ENCODE data around the gene CCNE1. TPM values are rescaled to one million over a fixed set of nuclear protein-coding genes. Genes with fewer than 3 reads are reported as not detected.

CCNE1 gene
- polyA plus RNA-seq, 3 donors: 1.7 TPM; not detected in 2

DNA sequence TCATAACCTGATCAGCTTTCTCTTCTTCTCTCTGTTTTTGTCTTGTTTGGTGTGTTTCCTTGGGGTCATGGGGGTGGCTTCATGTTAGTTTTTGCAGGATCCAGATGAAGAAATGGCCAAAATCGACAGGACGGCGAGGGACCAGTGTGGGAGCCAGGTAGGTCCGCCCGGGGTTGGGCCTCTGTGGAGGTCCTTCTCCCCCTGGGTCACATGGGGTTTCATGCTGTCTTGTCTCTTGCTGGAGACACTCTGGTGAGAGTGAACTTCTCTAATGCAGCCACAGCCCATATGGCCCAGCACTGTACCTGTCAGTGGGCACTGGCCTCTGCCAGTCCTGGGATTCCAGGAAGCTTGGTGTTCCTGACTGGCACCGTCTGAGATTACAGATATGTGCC lies 1.1 kb downstream of the CCNE1 start:
- no peaks in the 10 kb centered on the region for H3K27me3 ChIP-seq (ENCODE audit: control insufficient read depth in 2 of 2, insufficient read depth in 2 of 2, low read length in 2 of 2)
- peak overlapping the region; percentile 32 for H3K9ac ChIP-seq (ENCODE audit: insufficient read depth, low read length, poor library complexity, severe bottlenecking)
- no peaks in the 10 kb centered on the region for H3K36me3 ChIP-seq (replicated peaks in 1 of 2; ENCODE audit: control insufficient read depth in 1 of 2, insufficient read depth in 2 of 2, low read length in 2 of 2)
- Mint-ChIP-seq H3K4me3 (peak overlapping the region; percentile 82 to 84), H3K9me3 (peaks cover 0 to 1% (median 0%) of the 10 kb centered on the region in 7 donors), H3K36me3 (peaks cover 3 to 6% of the 10 kb centered on the region in 2 donors), H3K4me1 (peaks cover 11% of the 10 kb centered on the region), H3K27me3 (ENCODE audit: low read depth in 3 of 3) (peaks cover 3 to 7% (median 4%) of the 10 kb centered on the region in 3 donors), H3K27ac (peak overlapping the region in 4 of 7 donors; percentile 45 to 86 (median 74))
- TF ChIP-seq, protein P1, sequence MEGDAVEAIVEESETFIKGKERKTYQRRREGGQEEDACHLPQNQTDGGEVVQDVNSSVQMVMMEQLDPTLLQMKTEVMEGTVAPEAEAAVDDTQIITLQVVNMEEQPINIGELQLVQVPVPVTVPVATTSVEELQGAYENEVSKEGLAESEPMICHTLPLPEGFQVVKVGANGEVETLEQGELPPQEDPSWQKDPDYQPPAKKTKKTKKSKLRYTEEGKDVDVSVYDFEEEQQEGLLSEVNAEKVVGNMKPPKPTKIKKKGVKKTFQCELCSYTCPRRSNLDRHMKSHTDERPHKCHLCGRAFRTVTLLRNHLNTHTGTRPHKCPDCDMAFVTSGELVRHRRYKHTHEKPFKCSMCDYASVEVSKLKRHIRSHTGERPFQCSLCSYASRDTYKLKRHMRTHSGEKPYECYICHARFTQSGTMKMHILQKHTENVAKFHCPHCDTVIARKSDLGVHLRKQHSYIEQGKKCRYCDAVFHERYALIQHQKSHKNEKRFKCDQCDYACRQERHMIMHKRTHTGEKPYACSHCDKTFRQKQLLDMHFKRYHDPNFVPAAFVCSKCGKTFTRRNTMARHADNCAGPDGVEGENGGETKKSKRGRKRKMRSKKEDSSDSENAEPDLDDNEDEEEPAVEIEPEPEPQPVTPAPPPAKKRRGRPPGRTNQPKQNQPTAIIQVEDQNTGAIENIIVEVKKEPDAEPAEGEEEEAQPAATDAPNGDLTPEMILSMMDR (IDR thresholded peaks at IDR 0.05): no peak
- H3K4me2 ChIP-seq (replicated peaks; ENCODE audit: extremely low read depth, low read length, poor library complexity, severe bottlenecking): peak overlapping the region; percentile 86
- no peaks in the 10 kb centered on the region for H3K9me3 ChIP-seq (replicated peaks in 1 of 2; ENCODE audit: control insufficient read depth in 1 of 2, insufficient read depth in 1 of 2, low read length in 2 of 2)
- H3K79me2 ChIP-seq (ENCODE audit: insufficient read depth, low read length): no peaks in the 10 kb centered on the region
- H2AFZ ChIP-seq (ENCODE audit: insufficient read depth, low read depth, low read length, poor library complexity, severe bottlenecking): peak overlapping the region; percentile 71
- no peak for DNase-seq
- H3K27ac ChIP-seq (ENCODE audit: low read depth in 1 of 2, low read length in 2 of 2): no peak overlapping the region
- H3K4me1 ChIP-seq (ENCODE audit: control insufficient read depth in 1 of 2, insufficient read depth in 2 of 2, low read length in 2 of 2): peaks cover 8 to 16% of the 10 kb centered on the region in 2 donors
- H4K20me1 ChIP-seq (ENCODE audit: insufficient read depth, low read length): no peaks in the 10 kb centered on the region
- WGBS (ENCODE audit: insufficient coverage): 91% methylated on average over 6 of the region's 6 CpGs
- intact Hi-C loops (cut with micrococcal nuclease): loop anchor here (2.0 to 10.0 kb wide), 2 partner anchors 128 to 132 kb away; partner anchors contain the start of gene URI1 (in 1 of the 2)
- peak overlapping the region in 1 of 3 experiments; percentile 71 for H3K4me3 ChIP-seq (replicated peaks in 1 of 3; ENCODE audit: low read depth in 2 of 3, low read length in 3 of 3)

DNA sequence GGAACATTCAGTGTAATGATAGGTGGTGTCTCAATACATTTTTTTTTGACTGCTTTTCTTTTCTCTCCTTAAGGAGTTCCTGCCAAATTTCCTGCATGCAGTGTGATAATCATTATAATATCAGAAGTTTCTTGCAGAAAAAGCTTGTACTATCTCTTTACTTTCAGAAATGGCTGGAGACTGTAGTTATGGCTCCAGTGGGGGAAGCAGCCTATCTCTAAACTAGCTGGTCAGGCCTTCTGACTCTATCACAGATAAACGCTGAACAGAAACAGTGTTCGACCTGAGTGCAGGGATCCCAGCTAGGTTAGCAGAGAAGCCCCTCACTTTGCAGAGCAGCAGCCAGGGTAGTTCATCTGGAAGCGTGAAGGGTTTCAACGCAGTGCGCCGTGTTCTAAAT lies 1.9 kb downstream of the CCNE1 start:
- Histone ChIP-seq H3K36me3 (replicated peaks in 1 of 2; ENCODE audit: control insufficient read depth in 1 of 2, insufficient read depth in 2 of 2, low read length in 2 of 2) (no peaks in the 10 kb centered on the region), H3K4me1 (ENCODE audit: control insufficient read depth in 1 of 2, insufficient read depth in 2 of 2, low read length in 2 of 2) (peaks cover 8 to 16% of the 10 kb centered on the region in 2 donors), H4K20me1 (ENCODE audit: insufficient read depth, low read length) (no peaks in the 10 kb centered on the region), H3K9ac (ENCODE audit: insufficient read depth, low read length, poor library complexity, severe bottlenecking) (no peak overlapping the region), H3K4me2 (replicated peaks; ENCODE audit: extremely low read depth, low read length, poor library complexity, severe bottlenecking) (no peak overlapping the region), H3K4me3 (replicated peaks in 1 of 3; ENCODE audit: low read depth in 2 of 3, low read length in 3 of 3) (no peak overlapping the region), H3K27ac (ENCODE audit: low read depth in 1 of 2, low read length in 2 of 2) (no peak overlapping the region), H3K9me3 (replicated peaks in 1 of 2; ENCODE audit: control insufficient read depth in 1 of 2, insufficient read depth in 1 of 2, low read length in 2 of 2) (no peaks in the 10 kb centered on the region), H3K79me2 (ENCODE audit: insufficient read depth, low read length) (no peaks in the 10 kb centered on the region), H3K27me3 (ENCODE audit: control insufficient read depth in 2 of 2, insufficient read depth in 2 of 2, low read length in 2 of 2) (no peaks in the 10 kb centered on the region), H2AFZ (ENCODE audit: insufficient read depth, low read depth, low read length, poor library complexity, severe bottlenecking) (no peak overlapping the region)
- peaks cover 3 to 6% of the 10 kb centered on the region in 2 donors for H3K36me3 Mint-ChIP-seq
- H3K27me3 Mint-ChIP-seq (ENCODE audit: low read depth in 3 of 3): peaks cover 3 to 7% (median 4%) of the 10 kb centered on the region in 3 donors
- H3K4me3 Mint-ChIP-seq: no peak overlapping the region
- H3K27ac Mint-ChIP-seq: no peak overlapping the region
- intact Hi-C loops (cut with micrococcal nuclease): loop anchor here (2.0 to 10.0 kb wide), 2 partner anchors 127 to 131 kb away; partner anchors contain the start of gene URI1 (in 1 of the 2)
- peaks cover 11% of the 10 kb centered on the region for H3K4me1 Mint-ChIP-seq
- no peak for DNase-seq
- 91% methylated on average over 4 of the region's 6 CpGs for whole genome bisulfite sequencing (ENCODE audit: insufficient coverage)
- peaks cover 0 to 1% (median 0%) of the 10 kb centered on the region in 7 donors for H3K9me3 Mint-ChIP-seq
- TF ChIP-seq, protein P1 (IDR thresholded peaks at IDR 0.05): no peak
